Neural progenitor cell (in vitro differentiated cells): ENCODE results near the gene CBX8.

ENCODE experiments used
- CTCF ChIP-seq: fragments of 200-600 bp; sonication (generic); IDR thresholded peaks from 2 replicates; pipeline ENCODE4 v1.5.1; 2017; ENCODE audit warnings: antibody characterized with exemption, mild to moderate bottlenecking
- EZH2phosphoT487 ChIP-seq: fragments of 200-600 bp; sonication (generic); IDR thresholded peaks from 2 replicates; pipeline ENCODE4 v1.6.1; 2017; ENCODE audit warnings: antibody characterized with exemption

GRCh38 chr17:79779661-79780365 is 17.1 kb downstream of the CBX8 start:
- TF ChIP-seq EZH2phosphoT487 = no peak
- TF ChIP-seq CTCF = no peak
